Cortex of kidney (tissue), 1 donor: ENCODE data around the gene ANKRD18A.
"Not testable (repeated sequence)": the region's sequence is repeated elsewhere in the genome, so short reads cannot be mapped to it uniquely, and the experiment has no call there.

ENCODE experiments used
- DNase-seq: peaks from one replicate; lab custom pipeline; 2025; lab: John Stamatoyannopoulos, UW

The ANKRD18A gene

GRCh38 chr9:38626006-38626405 is 5.6 kb upstream of the ANKRD18A start:
- no peak for DNase-seq

GRCh38 chr9:38622951-38623350 is 2.6 kb upstream of the ANKRD18A start:
- DNase-seq, result no peak

- no peak for DNase-seq
These were observed 1.9 kb upstream of the ANKRD18A start for GRCh38 chr9:38622288-38622674.

- DNase-seq, result no peak
These were observed 1.3 kb upstream of the ANKRD18A start for GRCh38 chr9:38621434-38622287.

- no peak for DNase-seq
These were observed 594 bp downstream of the ANKRD18A start for GRCh38 chr9:38619556-38620447.

GRCh38 chr9:38598029-38598745 is 22.2 kb downstream of the ANKRD18A start:
- DNase-seq, result not testable (repeated sequence)

GRCh38 chr9:38595117-38595516 is 25.3 kb downstream of the ANKRD18A start:
- DNase-seq, result not testable (repeated sequence)

- not testable (repeated sequence) for DNase-seq
These were observed 28.9 kb downstream of the ANKRD18A start for GRCh38 chr9:38591346-38592063.

GRCh38 chr9:38583765-38584164 is 36.6 kb downstream of the ANKRD18A start:
- not testable (repeated sequence) for DNase-seq

GRCh38 chr9:38580112-38580511 is 40.3 kb downstream of the ANKRD18A start:
- DNase-seq, result not testable (repeated sequence)

- not testable (repeated sequence) for DNase-seq
These were observed 44.2 kb downstream of the ANKRD18A start for GRCh38 chr9:38576181-38576580.

- not testable (repeated sequence) for DNase-seq
These were observed 54.3 kb downstream of the ANKRD18A start for GRCh38 chr9:38566048-38566447.

- not testable (repeated sequence) for DNase-seq
These were observed 55.2 kb downstream of the ANKRD18A start for GRCh38 chr9:38565178-38565577.

- not testable (repeated sequence) for DNase-seq
These were observed 56.5 kb downstream of the ANKRD18A start for GRCh38 chr9:38563911-38564310.

GRCh38 chr9:38561134-38561533 is 59.3 kb downstream of the ANKRD18A start:
- not testable (repeated sequence) for DNase-seq

- DNase-seq, result not testable (repeated sequence)
These were observed 61.2 kb downstream of the ANKRD18A start for GRCh38 chr9:38559172-38559571.

- not testable (repeated sequence) for DNase-seq
These were observed 62.6 kb downstream of the ANKRD18A start for GRCh38 chr9:38557746-38558145.

- DNase-seq, result not testable (repeated sequence)
These were observed 65.4 kb downstream of the ANKRD18A start for GRCh38 chr9:38554966-38555365.

GRCh38 chr9:38553019-38553418 is 67.4 kb downstream of the ANKRD18A start:
- DNase-seq, result not testable (repeated sequence)

GRCh38 chr9:38546497-38547163 is 73.8 kb downstream of the ANKRD18A start:
- not testable (repeated sequence) for DNase-seq

- not testable (repeated sequence) for DNase-seq
These were observed 79.9 kb downstream of the ANKRD18A start for GRCh38 chr9:38540535-38540934.
